Middle frontal gyrus (tissue), 1 donor: ENCODE measurements around the gene CCDC188.
A peak's percentile ranks its signal among the peaks of the same experiment; 100 is the strongest.

Experiments
- DNase-seq: peaks from one replicate; pipeline ENCODE4 v3.0.0-alpha.2; 2015; ENCODE audit warnings: low spot score; ENCODE audit errors: extremely low spot score

CCDC188 gene

DNA sequence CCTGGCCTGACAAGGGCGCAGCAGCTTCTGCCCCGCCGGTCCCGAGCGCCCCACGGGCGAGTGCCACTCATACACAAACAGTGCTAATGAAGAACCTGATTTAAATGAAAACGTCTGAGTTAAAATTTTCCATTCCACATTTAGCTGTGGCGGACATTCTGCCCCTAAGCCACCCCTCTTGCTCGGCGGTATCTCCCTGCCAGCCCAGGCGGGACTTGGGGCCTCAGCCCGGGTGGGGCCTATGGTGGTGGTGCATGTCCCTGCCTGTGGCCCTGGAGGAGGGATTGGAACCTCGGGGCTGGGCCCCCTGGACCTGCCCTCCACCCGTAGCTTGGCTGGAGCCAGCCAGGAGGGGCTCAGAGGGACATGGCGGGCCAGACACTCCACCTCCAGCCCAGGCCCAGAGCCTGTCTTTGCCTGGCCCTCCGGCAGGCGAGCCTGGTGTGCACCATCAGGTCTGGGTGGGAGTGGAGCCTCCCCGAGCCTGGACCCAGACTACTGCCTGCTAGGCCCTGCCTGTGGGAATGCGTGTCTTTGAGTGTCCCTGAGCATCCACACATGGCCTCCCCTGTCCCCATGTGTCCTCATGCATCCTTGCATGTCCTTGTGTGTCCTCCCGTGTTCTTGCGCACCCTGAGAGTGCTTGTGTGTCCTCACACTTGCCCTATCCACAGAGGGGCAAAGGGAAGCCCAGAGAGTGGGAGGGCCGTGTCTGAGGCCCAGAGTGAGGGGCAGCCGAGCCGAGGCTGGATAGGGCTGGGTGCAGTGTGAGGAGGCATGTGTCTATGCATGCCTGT, 14.9 kb downstream of the CCDC188 start:
- no peak for DNase-seq

GRCh38 chr22:20135265-20135664, 15.6 kb downstream of the CCDC188 start:
- DNase-seq = no peak

DNA sequence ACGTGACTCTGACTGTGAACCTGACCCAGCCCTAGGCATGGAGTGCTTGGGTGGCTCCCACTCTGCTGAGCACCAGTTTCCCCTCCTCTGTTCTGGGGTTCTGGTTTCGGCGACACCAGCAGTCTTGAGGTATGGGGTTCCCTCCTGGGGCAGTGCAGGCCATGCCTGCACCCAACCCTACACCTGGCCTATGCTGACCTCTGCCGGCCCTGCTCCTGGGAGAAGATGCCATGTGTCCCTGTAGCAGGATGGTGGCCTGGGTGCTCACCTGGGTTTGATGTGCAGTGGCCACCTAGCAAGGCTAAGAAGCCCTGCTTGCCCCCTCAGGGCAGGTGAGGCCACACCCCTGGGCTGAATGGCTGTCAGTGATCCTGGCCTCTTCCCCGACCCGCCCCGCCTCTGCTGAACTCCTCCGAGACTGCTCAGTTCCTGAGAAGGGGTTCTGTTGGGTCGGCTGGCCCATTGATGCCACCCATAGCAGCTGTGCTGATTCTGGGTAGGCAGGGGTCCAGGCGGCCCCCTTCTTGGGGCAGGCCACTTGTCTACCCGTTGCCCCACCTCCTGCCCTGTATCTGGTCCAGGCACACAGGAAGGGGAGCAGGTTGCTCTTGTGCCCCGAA, 16.8 kb downstream of the CCDC188 start:
- no peak for DNase-seq

GRCh38 chr22:20132686-20133246, 18.1 kb downstream of the CCDC188 start:
- no peak for DNase-seq

DNA sequence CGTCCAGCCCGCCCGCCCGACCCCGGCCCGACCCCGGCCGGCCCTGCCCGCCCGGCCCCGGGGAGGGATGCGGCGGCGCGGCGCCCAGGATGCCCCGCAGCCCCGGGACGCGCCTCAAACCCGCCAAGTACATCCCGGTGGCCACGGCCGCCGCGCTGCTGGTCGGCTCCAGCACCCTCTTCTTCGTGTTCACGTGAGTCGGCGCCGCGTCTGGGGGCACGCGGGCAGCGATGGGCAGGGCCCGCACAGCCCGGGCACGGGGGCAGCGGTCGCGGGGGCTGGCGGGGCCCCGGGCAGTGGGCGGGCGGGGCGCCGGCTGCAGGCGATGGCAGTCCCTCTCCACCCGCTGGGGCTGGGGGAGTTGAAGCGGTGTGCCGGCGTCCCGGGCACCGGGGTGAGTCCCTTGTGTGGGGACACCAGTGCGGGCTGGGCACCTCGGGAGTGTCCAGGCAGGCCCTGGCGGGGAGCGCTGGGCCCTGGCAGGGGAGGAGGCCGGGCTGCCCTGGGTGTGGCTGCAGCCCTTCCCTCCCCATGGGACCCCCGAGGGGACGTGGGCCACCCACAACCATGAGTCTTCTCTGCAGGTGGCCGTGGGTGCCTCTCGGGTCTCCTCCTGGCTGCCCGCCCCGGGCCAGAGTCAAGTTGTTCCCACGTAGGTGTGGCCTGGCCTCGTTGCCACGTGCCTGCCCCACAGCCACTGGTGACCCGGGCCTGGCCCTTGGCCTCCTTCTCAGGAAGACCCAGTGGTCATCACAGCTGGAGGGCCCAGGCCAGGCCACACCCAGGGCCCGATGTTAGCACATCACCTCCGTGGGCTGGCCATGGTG, 18.8 kb downstream of the CCDC188 start:
- DNase-seq = no peak

DNA sequence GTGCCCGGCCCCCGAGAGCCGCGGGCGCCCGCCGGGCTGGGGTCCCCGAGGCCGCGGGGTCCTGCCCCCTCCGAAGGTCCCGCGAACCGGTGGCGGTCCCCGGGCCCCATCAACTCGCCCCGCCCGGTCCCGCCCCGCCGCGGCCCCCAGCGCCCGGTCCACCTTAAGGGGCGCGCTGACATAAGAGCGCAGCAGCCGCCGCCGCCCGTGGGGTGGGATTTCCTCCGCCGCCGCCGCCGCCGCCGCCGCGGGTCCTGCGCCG, 19.3 kb downstream of the CCDC188 start, which contains the start of gene ZDHHC8:
Gene ZDHHC8 (plus strand): TSS at position 208 of the 262 bp plus-strand sequence. CDS start 144 bp downstream, outside the sequence.
- DNase-seq = no peak

GRCh38 chr22:20130731-20131596, 19.9 kb downstream of the CCDC188 start:
- peak; percentile 62 for DNase-seq

DNA sequence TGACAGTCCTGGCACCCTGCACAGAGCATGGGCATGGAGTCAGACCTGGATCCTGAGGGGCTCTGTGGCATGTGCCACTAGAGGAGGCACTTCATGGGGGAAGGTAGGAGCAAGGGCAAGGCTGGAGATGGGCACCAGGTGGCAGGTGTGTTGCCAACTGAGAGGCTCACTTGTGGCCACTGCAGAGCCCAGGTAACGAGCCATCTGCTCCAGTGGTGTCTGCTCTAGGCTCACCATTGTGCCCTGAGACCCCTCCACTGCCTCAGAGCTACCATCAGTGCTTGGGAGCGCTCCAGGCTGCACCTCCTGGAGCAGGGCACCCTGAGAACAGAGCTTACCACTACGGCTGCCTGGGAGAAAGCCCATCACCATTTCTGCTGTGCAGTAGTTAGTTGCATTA, 20.5 kb downstream of the CCDC188 start:
- DNase-seq = no peak

- DNase-seq = no peak
Measured at GRCh38 chr22:20129747-20130014, 21.2 kb downstream of the CCDC188 start.

- DNase-seq = no peak
Measured at GRCh38 chr22:20128902-20129746, 21.7 kb downstream of the CCDC188 start.

- no peak for DNase-seq
Measured at GRCh38 chr22:20128619-20128901, 22.3 kb downstream of the CCDC188 start.

- DNase-seq = no peak
Measured at GRCh38 chr22:20127869-20128618, 22.8 kb downstream of the CCDC188 start.

DNA sequence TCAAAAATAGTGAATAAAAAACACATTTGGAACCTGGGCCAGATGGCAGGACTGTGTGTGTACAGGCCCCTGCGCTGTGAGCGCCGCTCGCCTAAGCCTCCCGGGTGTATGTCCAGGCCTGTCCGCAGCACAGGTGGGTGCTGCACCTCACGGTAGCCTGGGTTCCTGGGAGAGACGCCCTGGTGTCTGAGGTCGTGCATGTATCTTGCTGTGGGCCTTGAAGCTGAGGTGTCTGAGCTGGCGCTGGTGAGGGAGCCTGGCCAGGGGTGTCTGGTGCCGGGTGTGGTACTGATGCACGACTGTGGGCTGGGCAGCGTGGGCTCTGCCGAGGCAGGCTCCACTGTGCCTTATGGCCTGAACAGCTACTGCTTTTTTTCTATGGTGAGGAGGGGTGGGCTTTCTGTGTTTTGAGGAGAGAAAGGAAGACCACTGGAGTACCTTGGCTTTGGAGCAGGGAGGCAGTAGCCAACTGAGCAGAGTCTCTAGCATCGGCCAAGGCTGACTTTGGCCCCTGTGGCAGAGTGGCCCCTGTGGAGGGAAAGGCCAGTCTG, 23.5 kb downstream of the CCDC188 start:
- no peak for DNase-seq

GRCh38 chr22:20126284-20127029, 24.4 kb downstream of the CCDC188 start:
- no peak for DNase-seq

- DNase-seq = no peak
Measured at GRCh38 chr22:20125201-20126174, 25.4 kb downstream of the CCDC188 start.

- DNase-seq = no peak
Measured at GRCh38 chr22:20124083-20124787, 26.6 kb downstream of the CCDC188 start.
